NT2/D1 (cell line): ENCODE results near the gene NEK2.

Experiments
- DNase-seq: peaks from one replicate; pipeline ENCODE4 v3.0.0-alpha.2; 2011; ENCODE audit warnings: low read depth, low spot score
- H3K27me3 ChIP-seq: 2 replicates; pipeline ENCODE4 v1.6.0; 2011; ENCODE audit warnings: mild to moderate bottlenecking; ENCODE audit not compliant: insufficient read length, insufficient read depth
- H3K36me3 ChIP-seq: 2 replicates; pipeline ENCODE4 v1.6.1; 2011; ENCODE audit warnings: mild to moderate bottlenecking, low read length, mixed read lengths; ENCODE audit not compliant: insufficient read depth, insufficient read length
- H3K4me1 ChIP-seq: 2 replicates; pipeline ENCODE4 v1.5.1; 2011; ENCODE audit not compliant: insufficient read depth, insufficient read length
- H3K4me3 ChIP-seq: 2 replicates; pipeline ENCODE4 v1.5.1; 2011; ENCODE audit warnings: low read depth; ENCODE audit not compliant: insufficient read length
- H3K9ac ChIP-seq: 2 replicates; pipeline ENCODE4 v1.6.0; 2011; ENCODE audit warnings: low read depth; ENCODE audit not compliant: insufficient read length
- H3K9me3 ChIP-seq: 2 replicates; pipeline ENCODE4 v1.5.1; 2011; ENCODE audit warnings: mild to moderate bottlenecking, low read length; ENCODE audit not compliant: insufficient read depth
- SUZ12 ChIP-seq: IDR thresholded peaks from 2 replicates; pipeline ENCODE4 v1.6.1; 2011; ENCODE audit not compliant: insufficient read length, insufficient read depth; ENCODE audit errors: extremely low read depth
- YY1 ChIP-seq: IDR thresholded peaks from 2 replicates; pipeline ENCODE4 v1.6.1; 2011; ENCODE audit not compliant: insufficient read length, insufficient read depth
- ZNF274 ChIP-seq: IDR thresholded peaks from 2 replicates; pipeline ENCODE4 v1.6.1; 2011; ENCODE audit warnings: mild to moderate bottlenecking, low read depth, low read length

Gene NEK2

DNA sequence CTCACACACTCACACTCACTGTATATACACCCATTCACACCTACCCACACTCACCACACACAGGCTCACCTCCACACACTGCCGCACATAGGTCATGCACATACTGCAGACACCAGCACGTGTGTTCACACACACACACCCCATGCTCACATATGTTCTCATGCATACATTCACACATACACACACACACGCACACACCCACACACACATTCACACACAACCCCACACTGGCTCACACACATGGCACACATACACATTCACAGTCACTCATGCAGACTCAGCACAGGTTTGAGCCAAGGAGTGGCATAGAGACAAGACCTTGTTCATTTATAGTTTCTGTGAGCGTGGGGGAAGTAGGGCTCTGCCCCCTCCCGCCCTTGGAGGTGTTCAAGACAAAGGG, 55.3 kb downstream of the NEK2 start:
- Histone ChIP-seq H3K4me3 (no peak overlapping the region), H3K4me1 (peaks cover 5% of the 10 kb centered on the region), H3K9ac (no peak overlapping the region), H3K27me3 (no peaks in the 10 kb centered on the region), H3K9me3 (no peaks in the 10 kb centered on the region), H3K36me3 (no peaks in the 10 kb centered on the region)
- DNase-seq = no peak
- TF ChIP-seq SUZ12 = no peak
- no peak for TF ChIP-seq YY1
- no peak for TF ChIP-seq ZNF274

DNA sequence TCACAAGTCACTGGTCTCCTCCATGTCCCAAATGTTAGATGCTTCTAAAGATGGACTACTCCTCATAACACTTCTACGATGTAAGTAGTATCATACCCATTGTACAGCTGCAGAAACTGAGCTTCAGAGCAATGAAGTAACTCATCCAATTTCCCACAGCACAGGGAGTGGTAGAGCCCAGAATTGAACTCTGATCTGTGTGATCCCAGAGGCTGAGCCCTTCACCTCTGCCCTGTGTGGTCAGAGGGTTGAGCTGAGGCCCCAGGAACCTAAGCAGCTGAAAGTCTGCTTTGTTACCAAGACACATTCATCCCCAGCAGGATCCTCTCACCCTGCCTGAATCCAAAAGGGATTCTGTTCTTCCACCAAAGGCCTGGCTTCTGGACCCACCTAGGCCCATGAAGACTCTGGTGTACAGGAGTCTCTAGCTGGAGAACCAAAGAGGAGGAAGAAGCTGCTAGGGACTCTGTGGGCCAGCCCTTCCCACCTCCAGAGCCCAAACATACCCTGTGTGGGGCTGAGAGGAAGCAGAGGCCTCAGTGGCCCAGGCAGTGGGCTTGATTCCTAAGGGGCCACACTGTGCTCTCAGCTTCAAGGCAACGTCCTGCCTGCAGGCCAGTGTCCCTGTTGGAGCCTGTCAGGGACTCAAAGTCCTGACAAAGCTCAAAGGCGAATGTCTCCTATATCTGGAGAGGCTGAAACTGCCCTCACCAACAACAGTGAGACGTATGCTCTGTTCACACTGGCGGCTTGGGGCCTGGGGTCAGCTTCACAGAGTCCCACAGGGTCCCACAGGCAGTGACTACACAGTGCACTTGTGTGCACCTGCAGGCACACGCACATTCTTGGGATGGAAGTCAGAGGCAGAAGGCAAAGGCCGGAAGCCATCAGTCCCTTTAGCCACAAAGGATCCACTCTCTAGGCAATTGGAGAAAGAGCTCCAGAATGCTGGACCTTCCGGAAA, 56.1 kb downstream of the NEK2 start:
- no peak overlapping the region for H3K4me3 ChIP-seq
- peaks cover 5% of the 10 kb centered on the region for H3K4me1 ChIP-seq
- TF ChIP-seq SUZ12 = no peak
- no peak for TF ChIP-seq YY1
- no peak for TF ChIP-seq ZNF274
- no peaks in the 10 kb centered on the region for H3K27me3 ChIP-seq
- H3K9ac ChIP-seq = no peak overlapping the region
- no peaks in the 10 kb centered on the region for H3K36me3 ChIP-seq
- no peak for DNase-seq
- no peaks in the 10 kb centered on the region for H3K9me3 ChIP-seq

DNA sequence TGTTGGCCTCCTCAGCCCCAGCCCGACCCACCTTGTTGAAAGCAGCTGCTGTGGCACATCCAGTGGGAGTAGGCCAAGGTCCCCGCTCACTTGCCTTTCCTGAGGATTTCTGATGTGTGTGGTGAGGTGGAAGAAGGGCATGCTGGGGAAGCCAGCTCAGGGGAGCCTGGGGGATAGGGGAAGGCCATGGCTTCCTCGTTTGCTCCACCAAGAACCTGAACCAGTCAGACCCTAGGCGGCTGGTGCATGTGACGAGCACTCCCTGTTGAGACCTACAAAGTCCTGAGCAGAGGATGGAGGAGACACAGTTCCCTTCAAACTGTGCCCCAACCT, 58.5 kb downstream of the NEK2 start:
- DNase-seq = no peak
- H3K4me3 ChIP-seq = no peak overlapping the region
- no peaks in the 10 kb centered on the region for H3K9me3 ChIP-seq
- no peak overlapping the region for H3K9ac ChIP-seq
- no peaks in the 10 kb centered on the region for H3K27me3 ChIP-seq
- TF ChIP-seq ZNF274 = no peak
- no peak for TF ChIP-seq SUZ12
- TF ChIP-seq YY1 = no peak
- peaks cover 7% of the 10 kb centered on the region for H3K4me1 ChIP-seq
- H3K36me3 ChIP-seq = no peaks in the 10 kb centered on the region

DNA sequence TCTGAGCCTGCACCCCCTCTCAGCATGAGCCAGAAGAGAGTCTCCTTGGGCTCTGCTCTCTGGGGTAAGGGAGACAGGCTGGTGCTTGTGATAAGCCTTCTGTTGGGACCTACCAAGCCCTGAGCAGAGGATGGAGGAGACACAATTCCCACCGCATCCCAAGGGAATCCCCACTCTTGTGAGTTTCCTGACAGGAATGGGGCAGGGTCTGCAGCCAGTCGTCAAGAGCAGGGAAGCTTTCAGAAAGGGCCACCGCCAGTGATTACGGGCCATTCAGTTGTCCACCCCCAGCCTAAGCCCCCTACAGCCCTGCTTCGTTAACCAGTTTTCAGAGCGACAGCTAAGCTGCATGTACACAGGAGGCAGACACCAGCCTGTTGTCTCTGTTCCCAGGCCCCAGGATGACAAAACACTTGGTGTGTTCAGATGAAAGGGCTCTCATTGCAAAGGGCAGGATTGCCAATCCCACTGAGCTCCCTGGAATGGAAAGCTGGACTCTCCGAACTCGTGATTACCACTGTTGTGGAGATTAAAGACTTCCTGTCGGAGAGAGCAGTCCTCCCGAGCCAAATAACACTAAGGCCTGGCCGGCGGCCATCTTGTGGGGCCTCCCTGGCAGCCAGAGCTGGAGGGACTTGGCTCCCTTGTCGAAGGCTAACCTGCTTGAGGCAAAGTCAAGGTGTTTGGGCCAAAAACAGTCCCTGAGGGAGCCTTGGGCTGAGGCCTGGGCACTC, 59.0 kb downstream of the NEK2 start:
- Histone ChIP-seq H3K4me3 (no peak overlapping the region), H3K36me3 (no peaks in the 10 kb centered on the region), H3K9ac (no peak overlapping the region), H3K4me1 (peaks cover 7% of the 10 kb centered on the region), H3K9me3 (no peaks in the 10 kb centered on the region), H3K27me3 (no peaks in the 10 kb centered on the region)
- no peak for TF ChIP-seq ZNF274
- no peak for TF ChIP-seq YY1
- no peak for TF ChIP-seq SUZ12
- no peak for DNase-seq

DNA sequence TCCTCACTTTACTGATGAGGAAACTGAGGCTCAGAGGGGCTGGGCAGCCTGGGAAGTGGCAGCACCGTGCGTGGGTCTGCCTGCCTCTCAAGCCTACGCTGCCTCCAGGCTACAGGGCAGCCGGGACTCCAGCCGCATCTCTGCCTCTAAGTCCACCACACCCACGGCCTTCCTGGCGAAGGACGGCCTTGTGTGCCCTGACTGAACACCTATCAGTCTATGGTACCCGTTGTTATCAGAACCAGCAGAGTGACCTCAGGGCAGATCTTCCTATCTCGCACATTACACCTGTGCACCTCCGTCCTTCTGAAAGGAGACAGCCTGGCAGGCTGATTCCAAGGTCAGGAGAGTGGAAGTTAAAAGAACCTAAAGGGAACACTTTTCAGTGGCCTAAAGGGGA, 60.8 kb downstream of the NEK2 start:
- Histone ChIP-seq H3K4me1 (peaks cover 7% of the 10 kb centered on the region), H3K27me3 (no peaks in the 10 kb centered on the region), H3K9me3 (no peaks in the 10 kb centered on the region), H3K36me3 (no peaks in the 10 kb centered on the region), H3K9ac (no peak overlapping the region), H3K4me3 (no peak overlapping the region)
- no peak for TF ChIP-seq SUZ12
- no peak for TF ChIP-seq YY1
- TF ChIP-seq ZNF274 = no peak
- no peak for DNase-seq

DNA sequence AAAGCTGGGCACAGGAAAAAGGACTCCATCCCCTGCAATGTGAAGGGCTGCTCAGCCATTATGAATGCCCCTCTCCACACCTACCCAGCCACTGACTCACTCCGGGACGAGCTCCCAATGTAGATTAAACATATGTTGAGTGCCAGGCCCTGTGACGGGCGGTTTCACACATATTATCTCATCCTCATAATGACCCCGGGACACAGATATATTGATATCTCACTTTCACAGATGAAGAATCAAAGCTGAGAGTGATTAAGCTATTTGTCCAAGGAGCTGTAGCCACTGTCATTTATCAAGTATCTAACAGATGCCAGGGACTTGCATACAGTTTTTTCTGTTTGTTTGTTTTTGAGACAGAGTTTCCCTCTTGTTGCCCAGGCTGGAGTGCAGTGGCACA, 61.5 kb downstream of the NEK2 start:
- no peak for DNase-seq
- H3K9ac ChIP-seq = no peak overlapping the region
- no peak overlapping the region for H3K4me3 ChIP-seq
- no peaks in the 10 kb centered on the region for H3K27me3 ChIP-seq
- H3K9me3 ChIP-seq = no peaks in the 10 kb centered on the region
- TF ChIP-seq SUZ12 = no peak
- TF ChIP-seq ZNF274 = no peak
- TF ChIP-seq YY1 = no peak
- no peaks in the 10 kb centered on the region for H3K36me3 ChIP-seq
- peaks cover 5% of the 10 kb centered on the region for H3K4me1 ChIP-seq

DNA sequence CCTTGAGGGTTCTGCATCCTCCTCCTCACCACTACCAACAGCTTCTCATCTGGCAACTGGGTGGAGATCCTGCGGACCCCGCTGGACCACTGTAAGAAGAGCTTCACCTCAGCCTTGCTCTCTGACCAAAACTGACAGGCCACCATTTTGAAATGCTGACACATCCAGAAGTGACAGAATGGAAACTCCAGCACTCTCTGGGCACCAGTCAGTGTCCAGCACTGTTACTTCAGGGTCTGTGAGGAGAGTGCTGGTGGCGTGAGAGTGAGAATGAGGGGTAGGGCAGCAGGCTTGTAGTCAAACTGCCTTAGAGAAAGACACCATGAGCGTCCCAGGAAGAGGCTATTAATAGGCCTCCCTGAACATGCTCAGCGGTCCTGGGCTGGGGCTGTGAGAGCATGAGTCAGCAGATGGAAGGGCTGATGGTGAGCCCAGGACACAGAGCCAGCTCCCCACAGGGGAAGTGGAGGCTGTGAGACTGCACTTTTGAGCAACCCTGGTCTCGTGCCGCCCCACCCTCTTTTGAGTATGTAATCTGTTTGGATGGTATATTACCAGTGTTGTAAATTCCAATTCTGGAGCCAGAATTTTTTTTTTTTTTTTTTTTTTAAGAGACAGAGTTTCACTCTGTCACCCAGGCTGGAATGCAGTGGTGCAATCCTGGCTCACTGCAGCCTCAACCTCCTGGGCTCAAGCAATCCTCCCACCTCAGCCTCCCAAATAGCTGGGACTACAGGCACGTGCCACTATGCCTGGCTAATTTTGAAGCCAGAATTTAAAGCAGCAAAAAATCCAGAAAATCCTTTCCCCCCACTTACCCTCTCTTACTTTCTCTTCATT, 62.1 kb downstream of the NEK2 start:
- Histone ChIP-seq H3K9me3 (no peaks in the 10 kb centered on the region), H3K9ac (no peak overlapping the region), H3K27me3 (no peaks in the 10 kb centered on the region), H3K4me1 (peaks cover 5% of the 10 kb centered on the region), H3K4me3 (no peak overlapping the region), H3K36me3 (no peaks in the 10 kb centered on the region)
- no peak for TF ChIP-seq ZNF274
- no peak for TF ChIP-seq YY1
- no peak for TF ChIP-seq SUZ12
- DNase-seq = no peak
